GM12801 (cell line): ENCODE results near the gene UVRAG.

Experiments used
- CTCF ChIP-seq: IDR thresholded peaks from one replicate; pipeline ENCODE4 v1.5.1; 2011; ENCODE audit warnings: control low read depth; ENCODE audit not compliant: insufficient read length; ENCODE audit errors: extremely low read depth

Gene UVRAG

GRCh38 chr11:75771646-75772410 is 43.2 kb upstream of the UVRAG start:
- TF ChIP-seq CTCF = no peak

GRCh38 chr11:75773595-75774353 is 41.2 kb upstream of the UVRAG start:
- no peak for TF ChIP-seq CTCF

- no peak for TF ChIP-seq CTCF
Observed at GRCh38 chr11:75775056-75775455, 40.0 kb upstream of the UVRAG start.

- TF ChIP-seq CTCF = no peak
Observed at GRCh38 chr11:75776546-75776945, 38.5 kb upstream of the UVRAG start.

- TF ChIP-seq CTCF = no peak
Observed at GRCh38 chr11:75777461-75778110, 37.4 kb upstream of the UVRAG start.

GRCh38 chr11:75778962-75779361 is 36.0 kb upstream of the UVRAG start:
- TF ChIP-seq CTCF = no peak

- no peak for TF ChIP-seq CTCF
Observed at GRCh38 chr11:75779960-75780359, 35.0 kb upstream of the UVRAG start.
